Osteoblast (primary cell): ENCODE measurements around the gene ZNF880. TPM values are rescaled to one million over a fixed set of nuclear protein-coding genes. Genes with fewer than 3 reads are reported as not detected.

ENCODE experiments used
- DNase-seq: peaks from one replicate; pipeline ENCODE4 v3.0.0; 2011; ENCODE audit warnings: low spot score, mixed read lengths; ENCODE audit not compliant: insufficient read length; ENCODE audit errors: missing footprints
- H2AFZ ChIP-seq: 2 replicates; pipeline ENCODE4 v1.6.0; 2011; ENCODE audit warnings: mild to moderate bottlenecking, low read length
- H3K27ac ChIP-seq: 2 replicates; pipeline ENCODE4 v1.5.1; 2011; ENCODE audit warnings: mild to moderate bottlenecking, low read depth, low read length, moderate library complexity
- H3K27me3 ChIP-seq: 2 replicates; pipeline ENCODE4 v1.6.0; 2012; ENCODE audit warnings: mild to moderate bottlenecking, control low read depth, inconsistent platforms, low read length, moderate library complexity; ENCODE audit not compliant: insufficient read depth
- H3K36me3 ChIP-seq: 2 replicates; pipeline ENCODE4 v1.5.1; 2011; ENCODE audit warnings: mild to moderate bottlenecking, low read length, control low read depth, moderate library complexity; ENCODE audit not compliant: insufficient read depth
- H3K4me1 ChIP-seq: 2 replicates; pipeline ENCODE4 v1.5.1; 2011; ENCODE audit warnings: mild to moderate bottlenecking, low read length, control low read depth, moderate library complexity; ENCODE audit not compliant: insufficient read depth
- H3K4me2 ChIP-seq: 2 replicates; pipeline ENCODE4 v1.6.0; 2011; ENCODE audit warnings: mild to moderate bottlenecking, low read length; ENCODE audit not compliant: insufficient read depth
- H3K4me3 ChIP-seq: fragments of 200-600 bp; sonication (generic); 3 replicates; pipeline ENCODE4 v1.5.1; 2012; ENCODE audit warnings: mild to moderate bottlenecking, low read length, inconsistent platforms; ENCODE audit not compliant: insufficient read depth
- H3K79me2 ChIP-seq: 2 replicates; pipeline ENCODE4 v1.6.0; 2012; ENCODE audit warnings: mild to moderate bottlenecking, low read length, control low read depth, inconsistent platforms; ENCODE audit not compliant: insufficient read depth
- H3K9me3 ChIP-seq: 2 replicates; pipeline ENCODE4 v1.5.1; 2011; ENCODE audit warnings: low read depth, low read length, control low read depth
- H4K20me1 ChIP-seq: 2 replicates; pipeline ENCODE4 v1.6.0; 2012; ENCODE audit warnings: mild to moderate bottlenecking, low read length, control low read depth; ENCODE audit not compliant: insufficient read depth
- CTCF ChIP-seq: IDR thresholded peaks from 2 replicates; pipeline ENCODE4 v1.5.1; 2011; ENCODE audit warnings: mild to moderate bottlenecking, low read depth, low read length, moderate library complexity; ENCODE audit errors: extremely low read depth
- total RNA-seq: library from RNA; depleted of rRNA; stranded (reverse); fragments of >200 nt; gene quantifications from 2 replicates; pipeline ENCODE4 v1.2.3, GENCODE V29; 2012

Gene ZNF880
- total RNA-seq, 1 donor: 18.5 TPM

- TF ChIP-seq CTCF: no peak
- Histone ChIP-seq H2AFZ (no peak overlapping the region), H3K9me3 (no peaks in the 10 kb centered on the region), H3K27ac (no peak overlapping the region), H3K4me2 (no peak overlapping the region), H3K4me3 (no peak overlapping the region), H4K20me1 (no peaks in the 10 kb centered on the region), H3K79me2 (no peaks in the 10 kb centered on the region), H3K4me1 (no peaks in the 10 kb centered on the region), H3K36me3 (peaks cover 19% of the 10 kb centered on the region), H3K27me3 (no peaks in the 10 kb centered on the region)
- no peak for DNase-seq
Observed at GRCh38 chr19:52345162-52345561, 24.6 kb upstream of the ZNF880 start.

- no peak for TF ChIP-seq CTCF
- H3K27ac ChIP-seq: no peak overlapping the region
- peaks cover 5% of the 10 kb centered on the region for H3K9me3 ChIP-seq
- H3K4me3 ChIP-seq: no peak overlapping the region
- no peaks in the 10 kb centered on the region for H3K79me2 ChIP-seq
- DNase-seq: no peak
- no peak overlapping the region for H2AFZ ChIP-seq
- H3K36me3 ChIP-seq: peaks cover 33% of the 10 kb centered on the region
- no peak overlapping the region for H3K4me2 ChIP-seq
- no peaks in the 10 kb centered on the region for H3K4me1 ChIP-seq
- H4K20me1 ChIP-seq: no peaks in the 10 kb centered on the region
- H3K27me3 ChIP-seq: no peaks in the 10 kb centered on the region
Observed at GRCh38 chr19:52351512-52351911, 18.2 kb upstream of the ZNF880 start.

GRCh38 chr19:52366414-52366824, 3.3 kb upstream of the ZNF880 start:
- TF ChIP-seq CTCF: no peak
- Histone ChIP-seq H3K4me3 (no peak overlapping the region), H3K9me3 (peaks cover 19% of the 10 kb centered on the region)

GRCh38 chr19:52370341-52370710, 603 bp downstream of the ZNF880 start:
- H3K36me3 ChIP-seq: peaks cover 27% of the 10 kb centered on the region
- peaks cover 16% of the 10 kb centered on the region for H3K9me3 ChIP-seq

More at GRCh38 chr19:52366414-52366824, 3.3 kb upstream of the ZNF880 start:
- H3K27me3 ChIP-seq: no peaks in the 10 kb centered on the region
- no peaks in the 10 kb centered on the region for H3K4me1 ChIP-seq
- no peaks in the 10 kb centered on the region for H4K20me1 ChIP-seq
- peaks cover 10% of the 10 kb centered on the region for H3K36me3 ChIP-seq
- peaks cover 12% of the 10 kb centered on the region for H3K79me2 ChIP-seq
- DNase-seq: no peak
- no peak overlapping the region for H3K27ac ChIP-seq
- H2AFZ ChIP-seq: no peak overlapping the region
- no peak overlapping the region for H3K4me2 ChIP-seq

More at GRCh38 chr19:52370341-52370710, 603 bp downstream of the ZNF880 start:
- Histone ChIP-seq H3K4me3 (peak overlapping the region; percentile 93), H3K27ac (peak overlapping the region; percentile 99), H2AFZ (peak overlapping the region; percentile 93), H3K4me2 (peak overlapping the region; percentile 82), H3K79me2 (peaks cover 16% of the 10 kb centered on the region), H4K20me1 (no peaks in the 10 kb centered on the region), H3K27me3 (no peaks in the 10 kb centered on the region), H3K4me1 (no peaks in the 10 kb centered on the region)
- DNase-seq: no peak
- TF ChIP-seq CTCF: no peak
